AG09319 (cell line): ENCODE measurements around the gene AMFR.

Source experiments
- DNase-seq: peaks from one replicate; pipeline ENCODE4 v3.0.0-alpha.2; 2010; ENCODE audit warnings: low read depth; ENCODE audit errors: extremely low read depth
- TF ChIP-seq, protein P1 (sequence below): IDR thresholded peaks from 2 replicates; pipeline ENCODE4 v1.5.1; 2011; ENCODE audit warnings: low read depth, mild to moderate bottlenecking, inconsistent platforms, low read length, moderate library complexity

The AMFR gene

DNA sequence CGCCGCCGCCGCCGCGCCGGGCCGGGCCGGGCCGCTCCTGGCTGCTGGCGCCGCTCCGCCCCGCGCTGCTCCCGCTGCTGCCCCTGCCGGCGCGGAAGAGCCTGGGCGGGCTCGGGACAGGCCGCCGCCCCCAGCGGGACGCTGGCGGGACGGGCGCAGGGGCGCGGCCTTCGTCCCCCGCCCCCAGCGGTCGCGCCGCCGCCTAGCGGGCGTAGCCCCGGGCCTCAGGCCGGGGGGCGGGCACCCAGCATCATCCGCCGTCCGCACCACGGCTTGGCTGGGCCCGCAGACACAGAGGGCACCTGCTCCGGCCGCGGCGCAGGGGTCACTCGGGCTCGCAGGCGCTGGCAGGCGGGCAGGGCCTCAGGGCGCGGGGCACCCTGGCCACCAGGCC is at the start of gene AMFR:
Gene AMFR (minus strand): TSS at position 107 of the 394 bp plus-strand sequence. CDS start 218 bp downstream, outside the sequence.
- peak; percentile 69 for DNase-seq
- TF ChIP-seq, protein P1, sequence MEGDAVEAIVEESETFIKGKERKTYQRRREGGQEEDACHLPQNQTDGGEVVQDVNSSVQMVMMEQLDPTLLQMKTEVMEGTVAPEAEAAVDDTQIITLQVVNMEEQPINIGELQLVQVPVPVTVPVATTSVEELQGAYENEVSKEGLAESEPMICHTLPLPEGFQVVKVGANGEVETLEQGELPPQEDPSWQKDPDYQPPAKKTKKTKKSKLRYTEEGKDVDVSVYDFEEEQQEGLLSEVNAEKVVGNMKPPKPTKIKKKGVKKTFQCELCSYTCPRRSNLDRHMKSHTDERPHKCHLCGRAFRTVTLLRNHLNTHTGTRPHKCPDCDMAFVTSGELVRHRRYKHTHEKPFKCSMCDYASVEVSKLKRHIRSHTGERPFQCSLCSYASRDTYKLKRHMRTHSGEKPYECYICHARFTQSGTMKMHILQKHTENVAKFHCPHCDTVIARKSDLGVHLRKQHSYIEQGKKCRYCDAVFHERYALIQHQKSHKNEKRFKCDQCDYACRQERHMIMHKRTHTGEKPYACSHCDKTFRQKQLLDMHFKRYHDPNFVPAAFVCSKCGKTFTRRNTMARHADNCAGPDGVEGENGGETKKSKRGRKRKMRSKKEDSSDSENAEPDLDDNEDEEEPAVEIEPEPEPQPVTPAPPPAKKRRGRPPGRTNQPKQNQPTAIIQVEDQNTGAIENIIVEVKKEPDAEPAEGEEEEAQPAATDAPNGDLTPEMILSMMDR, result peak; percentile 23

DNA sequence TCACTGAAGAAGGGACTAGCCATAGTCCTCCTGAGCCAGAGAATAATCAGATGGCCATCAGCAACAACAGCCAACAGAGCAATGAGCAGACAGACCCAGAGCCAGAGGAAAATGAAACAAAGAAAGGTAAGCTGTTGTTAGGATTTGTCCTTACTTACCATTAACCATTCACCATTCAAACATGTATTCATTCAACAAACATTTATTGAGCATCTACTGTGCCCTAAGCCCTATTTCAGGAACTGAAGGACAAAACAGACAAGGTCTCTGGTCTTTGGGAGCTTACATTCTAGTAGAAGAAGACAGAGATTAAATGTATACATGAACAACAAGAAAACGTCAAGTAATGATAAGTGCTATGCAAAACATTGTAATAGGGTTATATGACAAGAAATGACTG is 45.3 kb upstream of the AMFR start:
- no peak for DNase-seq
- TF ChIP-seq, protein P1, result no peak

DNA sequence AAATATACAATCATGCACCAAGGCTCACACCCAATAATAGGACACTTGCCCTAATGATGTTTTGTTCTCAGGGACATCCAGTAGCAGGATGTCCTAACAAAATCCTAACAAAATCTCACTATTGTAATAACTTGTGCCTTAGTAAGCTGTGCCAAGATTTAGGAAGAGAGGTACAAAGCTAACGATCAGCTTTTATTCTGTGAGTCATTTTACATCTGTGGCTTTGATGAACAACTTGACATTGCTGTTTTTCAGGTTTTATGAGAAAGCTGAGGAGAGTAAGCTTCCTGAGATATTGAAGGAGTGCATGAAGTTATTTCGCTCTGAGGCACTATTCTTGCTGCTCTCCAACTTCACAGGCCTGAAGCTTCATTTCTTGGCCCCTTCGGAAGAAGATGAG is 44.9 kb upstream of the AMFR start:
- TF ChIP-seq, protein P1, result no peak
- no peak for DNase-seq

DNA sequence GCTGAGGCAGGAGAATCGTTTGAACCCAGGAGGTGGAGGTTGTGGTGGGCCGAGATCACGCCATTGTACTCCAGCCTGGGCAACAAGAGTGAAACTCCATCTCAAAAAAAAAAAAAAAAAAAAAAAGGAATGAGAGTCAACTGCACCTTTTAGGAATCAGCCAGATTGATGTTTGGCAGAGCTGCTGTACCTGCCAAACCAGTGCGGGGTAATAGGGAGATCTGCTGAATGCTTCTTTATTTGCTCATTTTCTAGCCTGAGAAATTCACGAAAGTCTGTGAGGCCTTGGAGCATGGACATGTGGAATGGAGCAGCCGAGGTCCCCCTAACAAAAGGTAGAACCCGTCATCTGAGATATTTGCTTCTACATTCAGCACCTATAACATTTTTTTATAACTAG is 44.4 kb upstream of the AMFR start:
- no peak for DNase-seq
- TF ChIP-seq, protein P1, result no peak

DNA sequence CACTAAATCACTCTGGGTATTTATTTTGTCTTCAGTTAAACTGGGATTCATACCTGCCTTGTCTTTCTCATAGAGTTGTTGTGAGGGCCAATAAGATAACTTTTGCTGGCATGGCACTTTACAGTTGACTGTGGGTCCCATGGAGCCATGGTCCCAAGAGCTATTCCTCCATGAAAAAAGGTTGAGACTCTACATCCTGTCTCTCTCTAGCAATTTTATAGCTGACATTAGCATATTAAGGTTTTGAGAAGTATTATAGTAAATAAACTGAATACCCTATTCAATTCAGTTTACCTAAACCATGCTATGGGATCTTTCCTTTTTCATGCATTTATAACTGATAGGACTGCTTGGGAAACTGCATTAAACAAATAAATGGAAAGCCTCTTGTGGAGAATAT is 43.5 kb upstream of the AMFR start:
- DNase-seq, result no peak
- TF ChIP-seq, protein P1, result no peak

DNA sequence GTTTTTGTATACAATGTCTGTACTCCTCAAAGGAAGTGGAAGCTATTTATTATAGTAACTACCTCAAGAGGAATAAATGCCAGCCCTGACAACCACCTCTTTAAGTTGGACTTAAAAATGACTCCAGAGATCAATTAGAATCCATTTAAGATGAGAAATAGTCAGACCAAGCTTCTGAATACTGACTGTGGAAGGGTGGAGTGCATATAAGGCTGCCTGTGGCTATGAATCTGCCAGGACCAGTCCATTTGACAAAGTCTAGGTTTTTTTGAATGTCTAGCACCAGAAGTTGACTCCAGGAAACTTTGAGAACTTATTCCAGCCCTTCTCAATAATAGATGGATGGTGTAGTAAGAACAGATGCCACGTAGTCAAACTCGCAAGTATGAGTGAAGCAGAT is 41.0 kb upstream of the AMFR start:
- DNase-seq, result no peak
- TF ChIP-seq, protein P1, result no peak

DNA sequence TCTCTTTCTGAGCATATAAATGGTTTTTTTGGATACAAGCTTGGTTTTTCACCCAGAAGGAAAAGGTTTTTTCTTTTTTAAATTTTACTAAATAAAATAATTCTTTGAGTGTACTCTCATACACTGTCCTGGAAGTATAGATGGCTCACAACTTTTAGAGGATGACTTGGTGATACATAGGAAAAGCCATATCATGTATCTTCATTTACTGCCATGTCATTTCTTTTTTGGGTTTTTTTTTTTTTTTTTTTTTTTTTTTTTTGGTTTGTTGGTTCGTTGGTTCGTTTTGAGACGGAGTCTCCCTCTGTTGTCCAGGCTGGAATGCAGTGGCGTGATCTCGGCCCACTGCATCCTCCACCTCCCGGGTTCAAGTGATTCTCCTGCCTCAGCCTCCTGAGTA is 37.8 kb upstream of the AMFR start:
- DNase-seq, result no peak
- TF ChIP-seq, protein P1, result no peak
